Myocyte (in vitro differentiated cells): ENCODE results near the gene MTHFD2L. TPM values are rescaled to one million over a fixed set of nuclear protein-coding genes. Genes with fewer than 3 reads are reported as not detected.

ENCODE experiments used
- DNase-seq: peaks from one replicate; pipeline ENCODE4 v3.0.0-alpha.2; 2012; ENCODE audit warnings: low read depth
- total RNA-seq: library from RNA; depleted of rRNA; stranded (reverse); fragments of >200 nt; gene quantifications from 2 replicates; pipeline ENCODE4 v1.2.3, GENCODE V29; 2014

The MTHFD2L gene
- total RNA-seq, 1 donor from 2014 or later, result 20.9 TPM

DNA sequence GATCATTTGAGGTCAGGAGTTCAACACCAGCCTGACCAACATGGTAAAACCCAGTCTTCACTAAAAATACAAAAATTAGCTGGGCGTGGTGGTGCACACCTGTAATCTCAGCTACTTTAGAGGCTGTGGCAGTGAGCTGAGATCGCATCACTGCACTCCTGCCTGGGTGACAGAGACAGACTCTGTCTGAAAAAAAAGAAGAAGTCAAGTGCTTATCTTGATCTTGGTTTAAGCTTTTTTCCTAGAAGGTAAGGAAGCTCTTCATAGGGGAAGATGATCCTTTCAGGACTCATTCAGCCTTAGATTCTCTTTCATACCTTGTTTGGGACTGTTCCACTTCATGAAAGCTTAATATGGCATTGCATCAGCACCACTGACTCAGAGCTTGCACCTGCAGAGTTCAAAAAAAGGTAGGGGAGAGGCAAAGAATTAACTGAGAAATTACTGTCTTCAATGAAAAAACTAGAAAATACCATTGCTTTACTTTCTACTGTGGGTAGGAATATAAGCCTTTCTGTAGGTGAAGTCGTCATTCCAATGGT, 79.6 kb downstream of the MTHFD2L start:
- no peak for DNase-seq

GRCh38 chr4:74244049-74244448, 86.1 kb downstream of the MTHFD2L start:
- DNase-seq, result no peak

- DNase-seq, result no peak
These were observed 95.0 kb downstream of the MTHFD2L start for GRCh38 chr4:74252933-74253332.

DNA sequence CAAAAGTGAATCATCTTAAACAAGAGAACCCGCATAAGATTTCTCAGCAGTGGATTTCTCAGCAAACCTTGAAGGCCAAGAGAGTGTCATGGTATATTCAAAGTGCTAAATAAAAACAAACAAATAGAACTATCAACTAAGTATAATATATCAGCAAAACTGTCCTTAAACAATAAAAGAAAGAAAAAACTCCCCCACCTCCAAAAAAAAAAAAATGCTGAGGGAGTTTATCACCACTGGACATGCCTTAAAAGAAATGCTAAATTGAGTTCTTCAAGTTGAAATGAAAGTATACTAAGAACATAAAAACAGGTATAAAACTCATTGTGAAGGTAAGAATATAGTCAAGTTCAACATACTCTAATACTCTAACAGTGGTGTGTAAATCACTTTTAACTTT, 96.5 kb downstream of the MTHFD2L start:
- no peak for DNase-seq

- no peak for DNase-seq
These were observed 97.2 kb downstream of the MTHFD2L start for GRCh38 chr4:74255096-74255495.

- peak; percentile 50 for DNase-seq
These were observed 101.0 kb downstream of the MTHFD2L start for GRCh38 chr4:74258963-74259362.

GRCh38 chr4:74260036-74260435, 102.1 kb downstream of the MTHFD2L start:
- DNase-seq, result no peak

DNA sequence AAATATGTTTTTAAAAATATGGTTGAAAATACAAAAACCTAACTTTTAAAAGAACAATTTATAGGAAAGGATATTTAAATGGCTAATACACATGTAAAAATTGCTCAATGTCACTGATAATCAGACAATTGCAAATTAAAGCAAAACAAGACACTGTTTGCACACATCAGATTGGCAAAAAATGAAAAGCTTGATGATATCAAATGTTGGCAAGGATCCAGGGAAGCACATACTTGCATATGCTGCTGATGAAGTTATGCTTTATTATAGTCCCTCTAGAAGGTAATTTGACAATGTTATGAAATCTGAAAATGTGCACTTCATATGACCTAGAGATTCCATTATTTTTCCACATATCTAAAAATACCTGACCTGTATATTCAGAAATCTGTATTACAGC, 104.6 kb downstream of the MTHFD2L start:
- DNase-seq, result no peak

- no peak for DNase-seq
These were observed 105.6 kb downstream of the MTHFD2L start for GRCh38 chr4:74263551-74263950.

DNA sequence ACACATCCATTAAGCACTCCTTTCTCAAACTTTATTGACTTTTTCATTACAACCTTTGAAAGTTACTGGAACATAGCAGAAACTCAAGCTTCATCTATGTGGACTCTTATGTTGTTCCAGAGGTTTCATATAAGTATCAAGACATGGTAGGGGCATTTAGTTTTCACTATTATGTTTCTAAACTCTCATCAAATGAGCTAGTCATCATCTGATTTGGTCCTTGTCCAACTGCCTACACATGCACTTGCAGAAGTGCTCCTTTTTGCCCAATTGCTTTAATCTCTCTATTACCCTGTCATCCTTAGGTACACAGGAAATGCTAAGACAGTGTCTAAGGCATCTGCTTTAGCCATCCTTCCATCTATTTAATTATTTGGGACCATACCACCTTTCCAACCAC, 108.2 kb downstream of the MTHFD2L start:
- DNase-seq, result no peak

- peak; percentile 43 for DNase-seq
These were observed 110.2 kb downstream of the MTHFD2L start for GRCh38 chr4:74267998-74268606.

DNA sequence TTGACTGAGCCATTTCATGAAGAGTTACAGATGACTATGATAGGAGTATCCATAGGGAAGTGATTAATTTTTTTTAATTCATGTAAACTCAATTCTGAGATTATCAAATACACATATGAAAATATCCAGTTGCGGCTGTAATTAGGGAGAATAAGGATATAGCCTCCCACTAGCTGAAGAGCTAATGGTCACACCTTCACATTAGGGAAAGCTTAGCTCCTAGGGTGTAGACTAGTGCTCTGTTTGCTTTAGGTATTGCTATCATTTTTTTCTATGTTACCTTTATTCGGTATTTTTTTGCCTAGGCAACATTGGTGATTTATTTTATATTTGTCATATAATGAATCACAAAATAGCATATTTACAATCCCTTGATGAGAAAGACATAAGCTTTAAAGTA, 110.7 kb downstream of the MTHFD2L start:
- DNase-seq, result no peak

DNA sequence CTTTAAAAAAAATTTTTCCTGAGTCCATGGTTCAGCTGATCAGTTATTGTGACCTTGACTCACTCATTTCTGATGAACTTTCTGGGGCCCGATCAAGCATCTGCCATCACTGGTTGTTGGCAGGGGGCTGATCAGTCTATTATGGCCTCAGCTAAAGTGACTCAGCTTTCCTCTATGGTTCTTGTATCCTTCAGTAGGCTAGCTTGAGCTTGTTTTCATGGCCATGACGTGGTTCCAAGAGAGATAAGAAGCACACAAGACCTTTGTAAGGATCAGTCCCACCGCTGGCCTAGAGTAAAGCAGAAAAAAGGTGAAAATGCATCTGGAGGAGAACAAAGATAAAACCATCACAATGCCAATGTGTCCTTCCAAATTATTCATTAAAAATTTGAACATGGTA, 120.6 kb downstream of the MTHFD2L start:
- no peak for DNase-seq

DNA sequence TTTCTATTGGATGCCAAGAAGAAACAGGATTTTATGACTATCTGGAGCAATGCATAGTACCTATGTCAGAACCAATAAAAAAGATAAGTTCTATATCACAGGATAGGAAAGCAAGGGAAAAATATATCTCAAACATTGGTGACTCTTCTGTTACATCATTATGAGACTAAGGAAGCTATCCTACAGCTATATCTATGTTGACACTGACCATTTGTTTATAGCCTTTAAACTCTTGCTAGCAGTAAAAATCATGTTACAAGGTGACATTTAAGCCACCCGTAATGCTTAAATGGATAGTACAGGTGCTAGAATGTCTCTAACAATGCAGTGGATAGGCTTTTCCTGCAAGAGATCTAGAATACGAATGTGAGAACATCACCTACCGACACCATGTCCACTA, 121.8 kb downstream of the MTHFD2L start:
- DNase-seq, result no peak

DNA sequence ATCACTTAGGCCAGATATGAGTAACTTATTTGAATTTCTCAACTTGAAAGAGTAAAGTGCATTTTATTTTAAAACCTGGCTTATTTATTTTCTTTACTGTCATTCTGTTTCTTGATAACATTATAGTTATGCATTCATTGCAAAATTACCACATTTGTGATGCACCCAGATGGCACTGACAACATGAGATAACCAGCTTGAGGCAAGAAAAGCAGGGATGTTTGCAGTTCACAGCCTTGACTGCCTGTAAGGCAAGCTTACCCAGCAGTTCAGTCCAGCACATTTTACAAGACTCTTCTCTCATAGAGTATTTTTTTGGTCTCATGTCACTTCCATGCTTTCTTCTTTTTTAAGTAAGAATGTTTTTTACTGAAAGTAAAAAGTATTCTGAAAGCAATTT, 125.0 kb downstream of the MTHFD2L start:
- no peak for DNase-seq

GRCh38 chr4:74283614-74284013, 125.7 kb downstream of the MTHFD2L start:
- peak; percentile 45 for DNase-seq

GRCh38 chr4:74284053-74284452, 126.1 kb downstream of the MTHFD2L start:
- peak; percentile 38 for DNase-seq

DNA sequence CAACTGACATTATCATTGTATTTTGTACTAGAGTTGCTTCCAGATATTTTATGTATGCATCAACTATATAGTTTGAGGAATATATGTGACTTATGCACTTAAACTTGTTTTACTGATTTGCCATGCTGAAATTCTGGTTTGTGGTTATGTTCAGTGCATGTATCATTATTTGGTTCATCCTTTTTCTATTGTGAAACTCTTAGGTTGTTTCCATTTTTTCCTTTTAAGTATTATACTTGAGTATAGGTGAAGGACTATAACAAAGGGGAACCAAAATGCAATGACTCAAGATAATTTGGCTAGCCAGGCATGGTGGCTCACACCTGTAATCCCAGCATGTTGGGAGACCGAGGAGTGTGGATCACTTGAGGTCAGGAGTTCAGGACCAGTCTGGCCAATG, 129.2 kb downstream of the MTHFD2L start:
- DNase-seq, result no peak

GRCh38 chr4:74287791-74288190, 129.9 kb downstream of the MTHFD2L start:
- no peak for DNase-seq

DNA sequence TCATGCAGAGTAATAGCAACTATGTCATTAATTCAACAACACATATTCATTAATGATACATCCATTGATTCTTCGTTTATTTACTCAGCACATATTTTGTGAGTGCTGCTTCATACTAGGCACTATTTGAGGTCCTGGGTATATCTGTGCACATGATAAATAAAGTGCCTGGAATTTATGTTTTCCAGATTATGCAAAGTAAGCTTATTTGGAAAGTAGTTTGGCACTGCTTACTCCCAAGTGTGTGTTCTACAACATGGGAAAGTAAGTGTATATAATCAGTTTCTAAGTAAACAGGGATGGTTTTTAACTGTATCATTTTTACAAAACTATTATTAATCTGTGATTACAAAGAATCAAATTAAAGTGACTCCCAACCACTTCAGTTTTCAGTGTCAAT, 133.6 kb downstream of the MTHFD2L start:
- no peak for DNase-seq

- DNase-seq, result peak; percentile 70
These were observed 134.4 kb downstream of the MTHFD2L start for GRCh38 chr4:74292111-74292870.

- DNase-seq, result no peak
These were observed 135.6 kb downstream of the MTHFD2L start for GRCh38 chr4:74293558-74293957.

DNA sequence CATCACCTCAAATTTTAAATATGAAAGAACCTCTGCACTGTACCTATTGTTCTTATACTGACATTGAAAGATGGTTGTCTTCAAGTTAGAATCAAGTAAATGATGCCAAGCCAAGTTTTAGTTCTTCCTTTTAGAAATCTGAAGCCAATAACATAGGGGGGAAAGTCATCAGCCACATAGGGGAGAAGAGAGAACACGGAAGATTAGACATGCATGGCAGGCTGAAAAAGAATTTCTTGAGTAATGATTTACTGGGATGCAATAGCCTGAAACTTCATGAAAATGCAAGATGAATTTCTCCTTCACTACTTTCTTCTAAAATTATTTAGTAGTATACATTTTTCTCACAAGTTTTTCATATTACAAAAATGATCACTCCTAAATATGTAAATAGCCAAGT, 136.8 kb downstream of the MTHFD2L start:
- no peak for DNase-seq
